ENCODE measurements around the gene TEX19. TPM values are rescaled to one million over a fixed set of nuclear protein-coding genes. Genes with fewer than 3 reads are reported as not detected.
"Not testable (repeated sequence)": the region's sequence is repeated elsewhere in the genome, so short reads cannot be mapped to it uniquely, and the experiment has no call there.

Gene TEX19
- total RNA-seq, 2 donors from 2014 or later, result not detected

DNA sequence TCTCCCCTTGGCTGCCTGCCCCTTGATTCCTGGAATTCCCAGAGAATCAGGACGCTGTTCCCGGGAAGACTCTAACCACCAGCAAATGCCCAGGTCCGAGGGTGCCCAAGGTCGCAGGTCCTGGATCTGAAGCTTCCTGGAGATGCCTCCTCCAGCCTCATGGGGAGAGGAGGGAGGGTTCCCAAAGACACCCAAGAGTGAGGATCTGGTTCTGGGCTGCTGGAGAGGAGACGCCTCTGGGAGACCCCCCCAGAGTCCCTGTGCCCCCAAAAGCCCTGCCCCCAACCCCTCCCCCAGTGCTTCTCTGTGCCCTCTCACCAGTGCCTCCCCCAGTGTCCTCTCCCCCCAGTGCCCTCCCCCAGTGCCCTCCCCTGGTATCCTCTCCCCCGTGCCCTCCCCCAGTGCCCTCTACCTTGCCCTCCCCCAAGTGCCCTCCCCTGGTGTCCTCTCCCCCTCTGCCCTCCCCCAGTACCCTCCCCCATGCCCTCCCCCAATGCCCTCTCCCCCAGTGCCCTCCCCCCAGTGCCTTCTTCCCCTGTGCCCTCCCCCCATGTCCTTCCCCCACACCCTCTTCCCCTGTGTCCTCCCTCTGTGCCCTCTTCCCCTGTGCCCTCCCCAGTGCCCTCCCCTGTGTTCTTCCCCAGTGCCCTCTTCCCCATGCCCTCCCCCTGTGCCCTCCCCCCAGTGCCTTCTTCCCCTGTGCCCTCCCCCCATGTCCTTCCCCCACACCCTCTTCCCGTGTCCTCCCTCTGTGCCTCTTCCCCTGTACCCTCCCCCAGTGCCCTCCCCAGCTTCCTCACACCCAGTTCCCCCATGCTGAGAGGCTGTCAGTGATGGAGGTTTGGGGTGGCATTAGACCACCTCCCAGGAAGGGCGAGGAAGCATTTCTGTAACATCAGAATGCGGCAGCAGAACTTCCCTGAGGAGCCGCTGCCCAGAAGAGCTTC, 19.1 kb upstream of the TEX19 start:
- ATAC-seq (no peak), DNase-seq (ENCODE audit: low spot score) (no peak)
- Mint-ChIP-seq H3K27me3 (peaks cover 0 to 1% of the 10 kb centered on the region in 2 donors), H3K36me3 (no peaks in the 10 kb centered on the region), H3K4me3 (no peak overlapping the region), H3K4me1 (ENCODE audit: low read depth in 2 of 2) (peaks cover 4 to 7% of the 10 kb centered on the region in 2 donors), H3K27ac (no peak overlapping the region), H3K9me3 (no peaks in the 10 kb centered on the region)

DNA sequence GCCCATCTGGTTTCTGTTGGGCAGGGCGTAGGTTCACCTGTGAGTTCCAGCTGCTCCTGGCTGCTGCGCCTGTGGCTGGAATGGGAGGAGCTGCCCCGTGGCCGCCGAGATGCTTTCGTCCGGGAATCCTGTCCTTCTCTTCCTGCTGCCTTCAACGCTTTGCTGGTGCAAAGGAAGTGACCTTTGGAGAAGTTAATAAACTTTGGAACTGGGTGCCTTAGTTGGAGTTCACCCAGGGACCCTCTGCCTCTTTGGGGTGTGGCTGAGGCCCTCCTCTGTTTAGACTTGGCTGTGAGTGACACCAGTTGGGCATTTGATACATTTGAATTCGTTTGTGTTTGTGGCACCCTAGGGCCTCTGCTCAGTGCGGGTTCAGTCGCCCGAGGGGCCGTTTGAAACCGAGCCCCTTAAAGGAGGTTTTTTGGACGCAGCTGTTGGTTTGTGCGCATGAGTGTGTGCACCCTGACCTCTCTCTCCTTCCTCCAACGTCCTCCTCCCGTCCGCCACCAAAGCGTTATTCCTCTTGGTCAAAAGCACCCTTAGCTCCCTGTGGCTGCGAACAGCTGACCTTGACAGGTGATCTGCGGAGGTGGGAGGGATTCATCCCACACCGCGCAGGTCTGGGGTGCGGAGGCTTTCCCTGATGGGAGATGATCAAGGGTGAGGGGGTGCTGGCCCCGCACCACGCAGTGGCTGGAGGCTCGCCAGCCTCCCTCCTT, 16.5 kb upstream of the TEX19 start:
- peaks cover 0 to 4% of the 10 kb centered on the region in 2 donors for H3K27me3 Mint-ChIP-seq
- no peak for ATAC-seq

DNA sequence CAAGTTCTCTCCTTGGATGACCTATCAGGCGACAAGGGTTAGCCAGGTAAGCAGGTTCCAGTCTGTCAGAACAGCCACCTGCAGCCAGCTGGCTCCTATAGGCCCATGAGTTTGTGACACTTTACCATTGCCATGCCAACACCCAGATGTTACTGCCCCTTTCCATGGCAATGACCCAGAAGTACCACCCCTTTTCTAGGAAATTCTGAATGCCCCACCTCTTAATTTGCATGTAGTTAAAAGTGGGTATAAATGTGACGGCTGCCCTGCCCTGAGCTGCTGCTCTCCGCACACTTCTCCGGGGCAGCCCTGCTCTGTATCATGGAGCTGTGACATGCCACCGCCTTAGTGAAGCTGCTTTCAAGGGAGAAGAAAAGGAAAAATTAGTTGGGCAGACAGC, 15.5 kb upstream of the TEX19 start:
- no peaks in the 10 kb centered on the region for H3K36me3 Mint-ChIP-seq
- no peaks in the 10 kb centered on the region for H3K9me3 Mint-ChIP-seq
- H3K4me1 Mint-ChIP-seq (ENCODE audit: low read depth in 2 of 2), result peaks cover 0 to 6% of the 10 kb centered on the region in 2 donors
- no peak overlapping the region for H3K4me3 Mint-ChIP-seq
- H3K27ac Mint-ChIP-seq, result no peak overlapping the region
- H3K27me3 Mint-ChIP-seq, result peaks cover 0 to 4% of the 10 kb centered on the region in 2 donors
- no peak for ATAC-seq
- DNase-seq (ENCODE audit: low spot score), result no peak

More for the DNA sequence above, 16.5 kb upstream of the TEX19 start:
- Mint-ChIP-seq H3K4me3 (no peak overlapping the region), H3K9me3 (no peaks in the 10 kb centered on the region), H3K4me1 (ENCODE audit: low read depth in 2 of 2) (peaks cover 0 to 6% of the 10 kb centered on the region in 2 donors), H3K27ac (no peak overlapping the region), H3K36me3 (no peaks in the 10 kb centered on the region)
- DNase-seq (ENCODE audit: low spot score), result no peak

DNA sequence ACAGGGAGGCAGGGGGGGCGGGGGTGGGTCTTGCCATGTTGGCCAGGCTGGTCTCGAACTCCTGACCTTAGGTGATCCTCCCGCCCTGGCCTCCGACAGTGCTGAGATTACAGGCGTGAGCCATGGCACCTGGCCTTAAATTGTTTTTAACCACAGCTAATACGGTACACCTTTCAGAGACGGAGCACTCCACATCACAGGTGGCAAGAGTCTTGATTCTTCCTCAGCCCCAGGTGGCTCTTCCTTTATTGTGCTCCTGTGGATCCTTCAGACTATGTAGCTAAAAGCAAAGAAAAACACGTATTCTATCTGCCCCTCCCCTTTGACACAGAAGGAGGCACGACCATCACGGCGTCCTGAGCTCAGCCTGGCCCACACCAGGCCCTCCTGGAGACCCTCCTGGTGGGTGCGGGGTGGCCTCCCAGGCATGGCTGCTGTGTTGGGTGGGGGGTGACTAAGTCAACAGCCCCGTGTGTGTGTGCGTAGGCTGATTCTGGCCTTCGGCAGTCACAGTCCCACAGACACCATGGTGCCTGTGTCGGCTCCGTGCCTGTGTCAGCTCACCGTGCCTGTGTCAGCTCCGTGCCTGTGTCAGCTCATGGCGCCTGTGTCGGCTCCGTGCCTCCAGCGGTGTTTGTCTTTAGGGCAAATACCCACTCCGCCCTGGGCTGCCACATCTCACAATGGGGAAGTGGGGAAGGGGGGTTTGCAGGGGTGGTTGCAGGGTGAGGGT, 14.7 kb upstream of the TEX19 start:
- ATAC-seq (no peak), DNase-seq (ENCODE audit: low spot score) (no peak)
- no peak overlapping the region for H3K4me3 Mint-ChIP-seq
- H3K27ac Mint-ChIP-seq, result no peak overlapping the region
- peaks cover 0 to 4% of the 10 kb centered on the region in 2 donors for H3K27me3 Mint-ChIP-seq
- H3K4me1 Mint-ChIP-seq (ENCODE audit: low read depth in 2 of 2), result peaks cover 0 to 6% of the 10 kb centered on the region in 2 donors
- H3K9me3 Mint-ChIP-seq, result no peaks in the 10 kb centered on the region
- H3K36me3 Mint-ChIP-seq, result no peaks in the 10 kb centered on the region

DNA sequence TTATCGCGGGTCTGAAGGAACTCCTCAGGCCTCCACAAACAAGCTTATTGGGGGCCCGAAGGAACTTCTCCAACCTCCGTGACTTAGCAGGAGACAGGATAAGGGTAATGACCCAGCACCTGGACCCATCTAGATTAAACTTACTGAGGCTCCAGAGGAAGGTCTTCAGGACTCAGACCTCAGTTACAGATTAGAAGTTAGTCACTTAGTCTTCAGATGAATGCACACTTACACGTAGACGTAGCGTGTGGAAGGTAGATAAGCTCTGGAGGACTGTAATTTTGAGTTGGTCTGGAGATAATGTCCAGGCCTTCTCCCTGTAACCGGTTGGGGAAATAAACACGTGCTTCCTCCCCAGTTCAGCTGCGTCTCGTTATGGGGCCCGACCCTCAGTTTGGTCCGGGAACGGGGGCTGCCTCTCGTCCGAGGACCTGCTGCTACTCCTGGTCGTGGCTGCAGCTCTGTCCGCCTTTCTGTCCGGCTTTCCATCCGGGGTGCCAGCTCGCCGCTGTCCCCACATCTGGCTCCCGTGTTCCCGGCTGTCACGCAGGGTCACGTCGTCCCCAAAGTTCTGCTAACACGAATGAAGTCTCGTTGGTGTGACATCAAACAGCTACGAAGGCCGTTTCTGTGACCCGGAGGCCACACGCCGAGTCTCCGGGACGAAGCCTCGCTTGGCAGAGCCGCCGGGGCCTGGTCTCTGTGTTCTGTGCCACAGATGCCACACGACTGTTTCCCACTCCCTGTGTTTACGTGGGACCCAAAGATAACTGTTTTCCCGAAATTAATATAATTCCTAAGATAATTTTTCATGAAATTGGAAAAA, 13.7 kb upstream of the TEX19 start:
- Mint-ChIP-seq H3K36me3 (no peaks in the 10 kb centered on the region), H3K27ac (no peak overlapping the region), H3K9me3 (no peaks in the 10 kb centered on the region), H3K27me3 (peaks cover 0 to 4% of the 10 kb centered on the region in 2 donors), H3K4me3 (no peak overlapping the region), H3K4me1 (ENCODE audit: low read depth in 2 of 2) (peaks cover 0 to 8% of the 10 kb centered on the region in 2 donors)
- ATAC-seq, result no peak
- no peak for DNase-seq (ENCODE audit: low spot score)

DNA sequence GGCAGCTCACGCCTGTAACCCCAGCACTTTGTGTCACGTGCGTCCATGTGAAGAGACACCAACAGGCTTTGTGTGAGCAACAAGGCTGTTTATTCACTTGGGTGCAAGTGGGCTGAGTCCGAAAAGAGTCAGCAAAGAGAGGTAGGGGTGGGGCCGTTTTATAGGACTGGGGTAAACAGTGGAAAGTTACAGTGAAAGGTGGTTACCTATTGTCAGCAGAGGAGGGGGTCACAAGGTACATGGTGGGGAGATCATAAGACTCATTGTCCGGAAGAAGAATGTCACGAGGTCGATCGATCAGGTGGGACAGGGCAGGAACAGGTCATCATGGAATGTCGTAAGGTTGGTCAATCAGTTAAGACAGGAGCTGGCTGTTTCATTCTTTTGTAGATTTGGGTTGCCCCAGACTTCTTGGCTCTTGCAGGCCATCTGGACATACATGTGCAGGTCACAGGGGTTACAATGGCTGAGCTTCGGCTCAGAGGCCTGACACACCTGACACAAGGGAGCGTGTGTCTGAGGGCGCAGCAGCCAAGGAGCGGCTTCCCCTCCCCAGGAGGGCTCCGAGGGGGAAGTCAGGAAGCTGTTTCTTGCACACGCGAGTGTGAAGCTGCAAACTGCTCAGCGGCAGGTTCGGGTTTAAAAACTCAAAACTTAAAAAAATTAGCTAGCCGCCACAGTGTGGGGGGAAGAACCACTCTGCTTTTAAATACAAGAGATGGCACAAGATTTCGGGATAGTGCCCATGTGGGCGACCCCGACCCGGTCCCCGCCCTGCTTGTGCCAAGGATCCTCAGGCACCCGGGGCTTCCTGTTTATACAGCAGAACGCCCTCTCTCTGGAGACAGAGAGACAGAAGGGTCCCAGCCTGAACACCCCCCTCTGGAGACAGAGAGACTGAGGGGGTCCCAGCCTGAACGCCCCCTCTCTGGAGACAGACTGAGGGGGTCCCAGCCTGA, 12.4 kb upstream of the TEX19 start:
- H3K27me3 Mint-ChIP-seq, result peaks cover 0 to 4% of the 10 kb centered on the region in 2 donors
- no peak overlapping the region for H3K27ac Mint-ChIP-seq
- H3K4me3 Mint-ChIP-seq, result no peak overlapping the region
- H3K4me1 Mint-ChIP-seq (ENCODE audit: low read depth in 2 of 2), result peaks cover 0 to 16% of the 10 kb centered on the region in 2 donors
- ATAC-seq (no peak), DNase-seq (ENCODE audit: low spot score) (no peak)
- no peaks in the 10 kb centered on the region for H3K36me3 Mint-ChIP-seq
- H3K9me3 Mint-ChIP-seq, result no peaks in the 10 kb centered on the region

DNA sequence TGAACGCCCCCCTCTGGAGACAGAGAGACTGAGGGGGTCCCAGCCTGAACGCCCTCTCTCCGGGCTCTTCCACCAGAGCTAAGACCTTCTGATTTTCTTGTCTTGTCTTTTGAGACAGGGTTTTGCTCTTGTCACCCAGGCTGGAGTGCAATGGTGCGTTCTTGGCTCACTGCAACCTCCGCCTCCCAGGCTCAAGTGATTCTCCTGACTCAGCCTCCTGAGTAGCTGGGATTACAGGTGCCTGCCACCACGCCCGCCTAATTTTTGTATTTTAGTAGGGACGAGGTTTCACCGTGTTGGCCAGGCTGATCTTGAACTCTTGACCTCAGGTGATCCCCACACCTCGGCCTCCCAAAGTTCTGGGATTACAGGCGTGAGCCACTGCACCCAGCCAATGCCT, 11.1 kb upstream of the TEX19 start:
- H3K27me3 Mint-ChIP-seq; H3K4me3 Mint-ChIP-seq; H3K27ac Mint-ChIP-seq; H3K9me3 Mint-ChIP-seq; DNase-seq (ENCODE audit: low spot score); ATAC-seq; H3K36me3 Mint-ChIP-seq: not testable (repeated sequence)
- H3K4me1 Mint-ChIP-seq (ENCODE audit: low read depth in 2 of 2), result peaks cover 0 to 20% of the 10 kb centered on the region in 2 donors

DNA sequence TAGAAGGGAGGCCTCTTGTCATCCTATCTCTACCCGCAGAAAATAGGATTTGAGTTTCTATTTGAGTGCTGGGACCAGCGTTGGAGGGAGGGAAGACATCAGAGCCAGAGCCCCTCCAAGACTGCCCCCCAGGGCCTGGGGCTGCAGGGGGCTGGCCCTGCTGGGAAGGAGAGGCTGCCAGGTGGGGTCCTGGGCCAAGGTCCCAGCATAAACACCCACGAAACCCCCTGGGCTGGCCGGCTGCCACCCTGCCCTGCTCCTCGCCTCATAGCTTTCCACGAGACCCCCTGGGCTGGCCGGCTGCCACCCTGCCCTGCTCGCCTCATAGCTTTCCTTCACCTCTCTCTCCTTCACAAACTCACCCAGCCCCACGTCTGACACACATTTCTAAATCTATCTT, 10.6 kb upstream of the TEX19 start:
- ATAC-seq (no peak), DNase-seq (ENCODE audit: low spot score) (no peak)
- H3K4me3 Mint-ChIP-seq, result no peak overlapping the region
- H3K4me1 Mint-ChIP-seq (ENCODE audit: low read depth in 2 of 2), result peaks cover 0 to 20% of the 10 kb centered on the region in 2 donors
- H3K9me3 Mint-ChIP-seq, result no peaks in the 10 kb centered on the region
- peaks cover 0 to 4% of the 10 kb centered on the region in 2 donors for H3K27me3 Mint-ChIP-seq
- no peaks in the 10 kb centered on the region for H3K36me3 Mint-ChIP-seq
- H3K27ac Mint-ChIP-seq, result no peak overlapping the region

DNA sequence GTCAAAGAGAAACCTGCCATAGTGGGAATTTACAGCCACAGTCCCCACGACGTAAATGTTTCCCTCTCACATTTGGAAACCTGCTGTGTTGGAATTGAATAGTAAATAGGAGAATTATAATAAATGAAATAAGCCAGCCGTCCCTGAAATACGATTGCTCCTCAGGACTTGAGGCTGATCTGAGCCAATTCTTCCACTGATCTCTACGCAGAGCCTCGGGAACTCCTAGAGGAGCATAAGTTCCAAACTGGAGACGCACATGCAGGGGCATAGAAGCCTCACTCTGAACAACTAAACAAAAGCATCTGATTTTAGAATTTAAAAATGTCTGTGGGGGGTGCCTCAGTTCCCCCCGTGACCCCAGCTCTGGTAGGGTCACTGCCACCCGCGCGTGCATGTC, 10.2 kb upstream of the TEX19 start:
- H3K36me3 Mint-ChIP-seq, result no peaks in the 10 kb centered on the region
- no peak for ATAC-seq
- no peak overlapping the region for H3K27ac Mint-ChIP-seq
- H3K27me3 Mint-ChIP-seq, result peaks cover 0 to 4% of the 10 kb centered on the region in 2 donors
- peaks cover 0 to 20% of the 10 kb centered on the region in 2 donors for H3K4me1 Mint-ChIP-seq (ENCODE audit: low read depth in 2 of 2)
- no peak for DNase-seq (ENCODE audit: low spot score)
- H3K9me3 Mint-ChIP-seq, result no peaks in the 10 kb centered on the region
- H3K4me3 Mint-ChIP-seq, result no peak overlapping the region

DNA sequence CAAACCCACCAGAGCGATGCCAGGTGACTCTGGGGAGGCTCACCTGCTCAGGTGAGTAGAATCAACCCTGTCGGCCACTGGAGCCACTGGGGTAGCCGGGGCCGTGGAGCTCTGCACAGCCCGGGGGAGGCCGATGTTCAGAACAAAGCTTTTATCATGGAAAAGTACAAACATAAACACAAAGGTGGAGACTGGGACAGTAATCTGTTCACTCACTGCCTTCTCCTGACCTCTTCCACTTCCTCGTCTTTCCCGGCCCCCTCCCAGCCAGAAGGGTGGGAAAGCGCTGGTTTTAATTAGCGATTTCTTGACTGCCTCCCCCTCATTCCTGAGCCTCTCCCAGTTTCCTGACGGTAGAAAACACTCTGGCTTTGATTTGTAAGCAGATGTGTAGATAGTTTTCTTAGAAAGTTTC, 9.8 kb upstream of the TEX19 start:
- no peaks in the 10 kb centered on the region for H3K9me3 Mint-ChIP-seq
- peaks cover 0 to 20% of the 10 kb centered on the region in 2 donors for H3K4me1 Mint-ChIP-seq (ENCODE audit: low read depth in 2 of 2)
- H3K27ac Mint-ChIP-seq, result no peak overlapping the region
- ATAC-seq (no peak), DNase-seq (ENCODE audit: low spot score) (no peak)
- H3K4me3 Mint-ChIP-seq, result no peak overlapping the region
- no peaks in the 10 kb centered on the region for H3K36me3 Mint-ChIP-seq
- H3K27me3 Mint-ChIP-seq, result peaks cover 0 to 4% of the 10 kb centered on the region in 2 donors

DNA sequence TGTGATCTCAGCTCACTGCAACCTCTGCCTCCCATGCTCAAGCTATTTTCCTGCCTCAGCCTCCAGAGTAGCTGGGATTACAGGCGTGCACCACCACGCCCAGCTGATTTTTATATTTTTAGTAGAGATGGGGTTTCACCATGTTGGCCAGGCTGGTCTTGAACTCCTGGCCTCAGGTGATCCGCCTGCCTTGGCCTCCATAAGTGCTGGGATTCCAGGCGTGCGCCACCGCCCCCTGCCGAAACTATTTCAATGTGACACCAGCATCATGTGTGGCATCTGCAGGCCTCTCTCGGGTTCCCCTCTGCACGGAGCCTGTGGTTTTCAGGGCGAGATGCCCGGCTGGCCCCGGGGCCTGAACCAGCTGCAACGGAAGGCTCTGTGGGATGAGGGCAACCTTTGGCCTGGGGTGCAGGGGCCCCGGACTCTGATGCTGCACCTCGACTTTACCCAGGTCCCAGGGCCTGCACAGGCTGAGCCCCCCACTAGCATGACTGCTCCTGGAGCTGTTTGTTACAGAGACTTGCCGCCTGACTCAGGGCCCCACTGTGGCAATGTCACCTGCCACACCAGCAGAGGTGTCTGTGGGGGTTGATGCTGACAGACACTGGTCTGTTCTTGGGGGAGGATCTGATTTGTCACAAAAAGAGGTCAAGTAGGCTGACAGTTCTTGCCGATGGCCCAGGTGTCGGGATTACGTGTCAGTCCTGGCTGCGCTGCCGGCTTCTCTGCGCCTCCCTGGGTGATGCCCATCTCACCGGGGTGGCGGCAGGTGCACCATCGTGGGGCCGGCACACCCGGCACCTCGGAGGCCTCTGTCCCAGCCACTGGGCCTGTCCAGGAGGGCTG, 8.6 kb upstream of the TEX19 start:
- ATAC-seq (peak; percentile 71 to 79), DNase-seq (ENCODE audit: low spot score) (no peak)
- no peaks in the 10 kb centered on the region for H3K9me3 Mint-ChIP-seq
- H3K27ac Mint-ChIP-seq, result peak overlapping the region in 1 of 2 donors; percentile 33
- H3K4me3 Mint-ChIP-seq, result no peak overlapping the region
- peaks cover 0 to 4% of the 10 kb centered on the region in 2 donors for H3K27me3 Mint-ChIP-seq
- no peaks in the 10 kb centered on the region for H3K36me3 Mint-ChIP-seq
- H3K4me1 Mint-ChIP-seq (ENCODE audit: low read depth in 2 of 2), result peaks cover 0 to 20% of the 10 kb centered on the region in 2 donors

All from natural killer cell treated with Interleukin-12 subunit alpha and Interleukin-12 subunit beta and Interleukin-15 and Interleukin-18, amount 100 ng/mL, for 72 hours (primary cell).